RWPE2 (cell line): Measurements from ENCODE around the gene HPGD.
A peak's percentile ranks its signal among the peaks of the same experiment; 100 is the strongest.

Experiments used
- ATAC-seq: fragments of 200-7000 bp; cut with Tn5 transposase; 3 replicates; pipeline ENCODE4 v1.9.1; 2021; ENCODE audit warnings: low read depth
- DNase-seq: peaks from one replicate; pipeline ENCODE4 v3.0.0-alpha.2; 2020; ENCODE audit warnings: low spot score
- H3K27ac ChIP-seq: fragments of 450-650 bp; 2 replicates; pipeline ENCODE4 v1.5.1; 2017; ENCODE audit warnings: mild to moderate bottlenecking; ENCODE audit not compliant: poor library complexity, severe bottlenecking
- H3K27me3 ChIP-seq: fragments of 250-450 bp; sonication (Bioruptor Pico); 2 replicates; pipeline ENCODE4 v1.5.1; 2021; ENCODE audit warnings: mild to moderate bottlenecking, moderate library complexity; ENCODE audit not compliant: insufficient read depth, poor library complexity, severe bottlenecking
- H3K36me3 ChIP-seq: fragments of 250-450 bp; sonication (Bioruptor Pico); 2 replicates; pipeline ENCODE4 v1.5.1; 2020; ENCODE audit warnings: low read depth, mild to moderate bottlenecking, moderate library complexity
- H3K4me1 ChIP-seq: fragments of 250-450 bp; sonication (Bioruptor Pico); 2 replicates; pipeline ENCODE4 v1.5.1; 2021; ENCODE audit warnings: mild to moderate bottlenecking, moderate library complexity; ENCODE audit not compliant: insufficient read depth, poor library complexity, severe bottlenecking
- H3K4me3 ChIP-seq: fragments of 250-450 bp; sonication (Bioruptor Pico); 2 replicates; pipeline ENCODE4 v1.5.1; 2021; ENCODE audit warnings: mild to moderate bottlenecking, moderate library complexity; ENCODE audit not compliant: severe bottlenecking
- H3K9me3 ChIP-seq: fragments of 250-450 bp; sonication (Bioruptor Pico); 2 replicates; pipeline ENCODE4 v1.5.1; 2021; ENCODE audit warnings: mild to moderate bottlenecking, moderate library complexity; ENCODE audit not compliant: severe bottlenecking
- TF ChIP-seq, protein P1 (sequence below): fragments of 450-650 bp; IDR thresholded peaks from one replicate; pipeline ENCODE4 v1.5.1; 2017; ENCODE audit warnings: mild to moderate bottlenecking, moderate library complexity; ENCODE audit not compliant: poor library complexity, severe bottlenecking

Gene HPGD

GRCh38 chr4:174521800-174522182, 497 bp downstream of the HPGD start:
- Histone ChIP-seq H3K9me3 (no peaks in the 10 kb centered on the region), H3K36me3 (no peaks in the 10 kb centered on the region), H3K27me3 (peaks cover 6% of the 10 kb centered on the region), H3K27ac (no peak overlapping the region), H3K4me3 (peak overlapping the region; percentile 41), H3K4me1 (no peaks in the 10 kb centered on the region)
- ATAC-seq (peak; percentile 63), DNase-seq (no peak)
- TF ChIP-seq, protein P1, sequence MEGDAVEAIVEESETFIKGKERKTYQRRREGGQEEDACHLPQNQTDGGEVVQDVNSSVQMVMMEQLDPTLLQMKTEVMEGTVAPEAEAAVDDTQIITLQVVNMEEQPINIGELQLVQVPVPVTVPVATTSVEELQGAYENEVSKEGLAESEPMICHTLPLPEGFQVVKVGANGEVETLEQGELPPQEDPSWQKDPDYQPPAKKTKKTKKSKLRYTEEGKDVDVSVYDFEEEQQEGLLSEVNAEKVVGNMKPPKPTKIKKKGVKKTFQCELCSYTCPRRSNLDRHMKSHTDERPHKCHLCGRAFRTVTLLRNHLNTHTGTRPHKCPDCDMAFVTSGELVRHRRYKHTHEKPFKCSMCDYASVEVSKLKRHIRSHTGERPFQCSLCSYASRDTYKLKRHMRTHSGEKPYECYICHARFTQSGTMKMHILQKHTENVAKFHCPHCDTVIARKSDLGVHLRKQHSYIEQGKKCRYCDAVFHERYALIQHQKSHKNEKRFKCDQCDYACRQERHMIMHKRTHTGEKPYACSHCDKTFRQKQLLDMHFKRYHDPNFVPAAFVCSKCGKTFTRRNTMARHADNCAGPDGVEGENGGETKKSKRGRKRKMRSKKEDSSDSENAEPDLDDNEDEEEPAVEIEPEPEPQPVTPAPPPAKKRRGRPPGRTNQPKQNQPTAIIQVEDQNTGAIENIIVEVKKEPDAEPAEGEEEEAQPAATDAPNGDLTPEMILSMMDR, result peak; percentile 20

- Histone ChIP-seq H3K27ac (no peak overlapping the region), H3K36me3 (no peaks in the 10 kb centered on the region), H3K9me3 (no peaks in the 10 kb centered on the region), H3K27me3 (peaks cover 6% of the 10 kb centered on the region), H3K4me1 (no peaks in the 10 kb centered on the region), H3K4me3 (no peak overlapping the region)
- ATAC-seq (no peak), DNase-seq (no peak)
- TF ChIP-seq, protein P1, result no peak
These were observed 1.6 kb downstream of the HPGD start for GRCh38 chr4:174520660-174521059.

DNA sequence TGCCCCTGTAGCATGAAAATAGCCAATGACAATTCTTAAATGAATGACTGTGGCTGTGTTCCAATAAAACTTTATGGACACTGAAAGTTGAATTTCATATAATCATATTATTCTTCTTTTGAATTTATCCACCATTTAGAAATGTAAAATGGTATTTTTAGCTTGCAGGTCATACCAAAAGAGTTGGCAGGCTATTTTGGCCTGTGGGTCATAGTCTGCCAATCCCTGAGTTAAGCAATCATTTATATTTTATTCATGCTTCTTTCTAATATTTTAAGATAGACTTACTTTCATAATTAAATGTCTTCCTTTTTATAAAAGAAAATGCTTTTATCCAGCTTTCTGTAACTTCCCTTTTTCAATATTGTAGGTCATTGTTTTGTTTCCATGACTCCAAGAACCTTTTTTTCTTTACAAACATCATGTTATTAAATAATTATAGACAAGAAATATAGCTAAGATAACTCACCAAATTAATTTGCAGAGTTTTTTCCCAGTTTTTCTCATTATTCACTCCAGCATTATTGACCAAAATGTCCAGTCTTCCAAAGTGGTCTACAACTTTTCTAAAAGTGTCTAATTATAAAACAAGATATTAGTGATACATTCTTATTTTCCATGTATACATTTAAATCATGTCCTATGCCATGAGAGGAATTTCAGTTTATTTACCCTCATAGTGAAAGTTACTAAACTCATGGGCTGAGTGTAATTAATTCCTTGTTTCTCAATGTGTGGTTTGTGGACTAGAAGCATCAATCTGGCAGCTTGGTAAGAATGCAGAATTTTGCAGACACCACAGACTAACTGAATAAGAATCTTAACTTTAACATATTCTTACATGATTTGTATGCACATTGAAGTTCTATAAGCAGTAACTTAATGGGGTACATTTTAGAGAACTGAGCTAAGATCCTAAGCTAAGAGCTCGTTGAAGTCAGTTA, 4.5 kb downstream of the HPGD start:
- Histone ChIP-seq H3K27ac (no peak overlapping the region), H3K4me1 (no peaks in the 10 kb centered on the region), H3K36me3 (no peaks in the 10 kb centered on the region), H3K4me3 (no peak overlapping the region), H3K27me3 (peaks cover 2% of the 10 kb centered on the region), H3K9me3 (no peaks in the 10 kb centered on the region)
- ATAC-seq (no peak), DNase-seq (no peak)
- TF ChIP-seq, protein P1, result no peak

GRCh38 chr4:174516794-174517193, 5.5 kb downstream of the HPGD start:
- TF ChIP-seq, protein P1, result no peak
- Histone ChIP-seq H3K9me3 (no peaks in the 10 kb centered on the region), H3K4me1 (no peaks in the 10 kb centered on the region), H3K4me3 (no peak overlapping the region), H3K36me3 (no peaks in the 10 kb centered on the region), H3K27ac (no peak overlapping the region), H3K27me3 (no peaks in the 10 kb centered on the region)
- DNase-seq, result no peak
- no peak for ATAC-seq

- no peaks in the 10 kb centered on the region for H3K27me3 ChIP-seq
- no peak for DNase-seq
- H3K27ac ChIP-seq, result no peak overlapping the region
- TF ChIP-seq, protein P1, result no peak
- H3K36me3 ChIP-seq, result no peaks in the 10 kb centered on the region
- no peak overlapping the region for H3K4me3 ChIP-seq
- H3K9me3 ChIP-seq, result no peaks in the 10 kb centered on the region
- no peaks in the 10 kb centered on the region for H3K4me1 ChIP-seq
- ATAC-seq, result no peak
These were observed 5.9 kb downstream of the HPGD start for GRCh38 chr4:174516345-174516744.
